GM19452 (cell line): ENCODE measurements around the gene ISLR.
A peak's percentile ranks its signal among the peaks of the same experiment; 100 is the strongest.
"Not testable (repeated sequence)": the region's sequence is repeated elsewhere in the genome, so short reads cannot be mapped to it uniquely, and the experiment has no call there.

Experiments
- ATAC-seq: cut with Tn5 transposase; IDR thresholded peaks from one replicate; pipeline ENCODE4 v1.9.1; 2021; ENCODE audit not compliant: unreplicated experiment

ISLR gene

GRCh38 chr15:74136814-74137536, 36.5 kb upstream of the ISLR start:
- ATAC-seq, result no peak

- ATAC-seq, result no peak
Observed at GRCh38 chr15:74137537-74137894, 36.0 kb upstream of the ISLR start.

- ATAC-seq, result no peak
Observed at GRCh38 chr15:74138642-74139041, 34.9 kb upstream of the ISLR start.

- no peak for ATAC-seq
Observed at GRCh38 chr15:74141591-74141990, 31.9 kb upstream of the ISLR start.

- ATAC-seq, result no peak
Observed at GRCh38 chr15:74144153-74144775, 29.2 kb upstream of the ISLR start.

GRCh38 chr15:74146277-74146800, 27.2 kb upstream of the ISLR start:
- no peak for ATAC-seq

GRCh38 chr15:74147051-74147450, 26.5 kb upstream of the ISLR start:
- no peak for ATAC-seq

- ATAC-seq, result no peak
Observed at GRCh38 chr15:74155766-74156417, 17.6 kb upstream of the ISLR start.

- ATAC-seq, result no peak
Observed at GRCh38 chr15:74156678-74157411, 16.7 kb upstream of the ISLR start.

GRCh38 chr15:74157868-74158827, 15.4 kb upstream of the ISLR start:
- ATAC-seq, result no peak

- ATAC-seq, result peak; percentile 60
Observed at GRCh38 chr15:74158855-74159650, 14.5 kb upstream of the ISLR start.

- no peak for ATAC-seq
Observed at GRCh38 chr15:74159773-74160172, 13.7 kb upstream of the ISLR start.

- ATAC-seq, result not testable (repeated sequence)
Observed at GRCh38 chr15:74160390-74160789, 13.1 kb upstream of the ISLR start.

GRCh38 chr15:74162195-74162536, 11.3 kb upstream of the ISLR start:
- not testable (repeated sequence) for ATAC-seq

- ATAC-seq, result no peak
Observed at GRCh38 chr15:74165461-74165860, 8.0 kb upstream of the ISLR start.

- no peak for ATAC-seq
Observed at GRCh38 chr15:74167891-74168331, 5.6 kb upstream of the ISLR start.

GRCh38 chr15:74168711-74169126, 4.8 kb upstream of the ISLR start:
- ATAC-seq, result no peak

GRCh38 chr15:74170071-74170844, 3.3 kb upstream of the ISLR start:
- no peak for ATAC-seq
